Osteoblast (primary cell): ENCODE measurements around the gene PACS1. TPM values are rescaled to one million over a fixed set of nuclear protein-coding genes. Genes with fewer than 3 reads are reported as not detected.

ENCODE experiments used
- DNase-seq: peaks from one replicate; pipeline ENCODE4 v3.0.0; 2011; ENCODE audit warnings: low spot score, mixed read lengths; ENCODE audit not compliant: insufficient read length; ENCODE audit errors: missing footprints
- H2AFZ ChIP-seq: 2 replicates; pipeline ENCODE4 v1.6.0; 2011; ENCODE audit warnings: mild to moderate bottlenecking, low read length
- H3K27ac ChIP-seq: 2 replicates; pipeline ENCODE4 v1.5.1; 2011; ENCODE audit warnings: mild to moderate bottlenecking, low read depth, low read length, moderate library complexity
- H3K27me3 ChIP-seq: 2 replicates; pipeline ENCODE4 v1.6.0; 2012; ENCODE audit warnings: mild to moderate bottlenecking, control low read depth, inconsistent platforms, low read length, moderate library complexity; ENCODE audit not compliant: insufficient read depth
- H3K36me3 ChIP-seq: 2 replicates; pipeline ENCODE4 v1.5.1; 2011; ENCODE audit warnings: mild to moderate bottlenecking, low read length, control low read depth, moderate library complexity; ENCODE audit not compliant: insufficient read depth
- H3K4me1 ChIP-seq: 2 replicates; pipeline ENCODE4 v1.5.1; 2011; ENCODE audit warnings: mild to moderate bottlenecking, low read length, control low read depth, moderate library complexity; ENCODE audit not compliant: insufficient read depth
- H3K4me2 ChIP-seq: 2 replicates; pipeline ENCODE4 v1.6.0; 2011; ENCODE audit warnings: mild to moderate bottlenecking, low read length; ENCODE audit not compliant: insufficient read depth
- H3K4me3 ChIP-seq: fragments of 200-600 bp; sonication (generic); 3 replicates; pipeline ENCODE4 v1.5.1; 2012; ENCODE audit warnings: mild to moderate bottlenecking, low read length, inconsistent platforms; ENCODE audit not compliant: insufficient read depth
- H3K79me2 ChIP-seq: 2 replicates; pipeline ENCODE4 v1.6.0; 2012; ENCODE audit warnings: mild to moderate bottlenecking, low read length, control low read depth, inconsistent platforms; ENCODE audit not compliant: insufficient read depth
- H3K9me3 ChIP-seq: 2 replicates; pipeline ENCODE4 v1.5.1; 2011; ENCODE audit warnings: low read depth, low read length, control low read depth
- H4K20me1 ChIP-seq: 2 replicates; pipeline ENCODE4 v1.6.0; 2012; ENCODE audit warnings: mild to moderate bottlenecking, low read length, control low read depth; ENCODE audit not compliant: insufficient read depth
- CTCF ChIP-seq: IDR thresholded peaks from 2 replicates; pipeline ENCODE4 v1.5.1; 2011; ENCODE audit warnings: mild to moderate bottlenecking, low read depth, low read length, moderate library complexity; ENCODE audit errors: extremely low read depth
- total RNA-seq: library from RNA; depleted of rRNA; stranded (reverse); fragments of >200 nt; gene quantifications from 2 replicates; pipeline ENCODE4 v1.2.3, GENCODE V29; 2012

Gene PACS1
- total RNA-seq, 1 donor: 38.0 TPM

DNA sequence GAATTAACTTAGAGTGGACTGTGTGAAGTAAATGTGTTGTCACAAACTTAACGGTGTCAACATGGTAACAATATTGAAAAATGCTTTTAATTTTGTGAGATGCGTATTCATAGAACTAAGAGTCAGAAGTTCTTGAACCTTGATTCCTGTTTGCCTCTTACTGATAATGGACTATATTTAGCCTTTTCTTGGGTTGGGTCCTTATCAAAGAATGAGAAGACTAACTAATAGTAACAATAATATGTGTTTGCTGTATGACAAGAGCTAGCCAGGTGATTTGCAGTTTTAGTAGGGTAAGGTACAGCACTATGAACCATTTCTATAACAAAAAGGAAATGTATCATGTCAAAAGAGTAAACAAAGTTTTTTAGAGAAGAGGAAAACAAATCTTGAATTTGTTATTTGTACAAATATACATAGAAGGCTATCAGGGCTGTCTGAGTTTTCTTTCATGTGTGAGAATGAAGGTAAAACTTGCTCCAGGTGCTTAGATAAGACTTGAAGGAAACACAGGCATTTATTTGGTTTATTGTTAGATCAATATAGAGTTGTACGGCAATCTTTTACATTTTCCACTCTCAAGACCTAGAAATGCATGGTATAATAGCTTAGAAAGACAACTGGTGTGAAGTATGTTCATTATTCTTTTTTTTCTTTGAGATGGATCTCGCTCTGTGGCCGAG, 74.1 kb downstream of the PACS1 start:
- no peak for TF ChIP-seq CTCF
- Histone ChIP-seq H2AFZ (no peak overlapping the region), H3K27ac (no peak overlapping the region), H3K27me3 (no peaks in the 10 kb centered on the region), H3K9me3 (no peaks in the 10 kb centered on the region), H3K4me3 (no peak overlapping the region), H3K4me2 (no peak overlapping the region), H3K4me1 (peaks cover 16% of the 10 kb centered on the region), H3K79me2 (peaks cover 48% of the 10 kb centered on the region), H3K36me3 (no peaks in the 10 kb centered on the region), H4K20me1 (no peaks in the 10 kb centered on the region)
- DNase-seq: no peak

DNA sequence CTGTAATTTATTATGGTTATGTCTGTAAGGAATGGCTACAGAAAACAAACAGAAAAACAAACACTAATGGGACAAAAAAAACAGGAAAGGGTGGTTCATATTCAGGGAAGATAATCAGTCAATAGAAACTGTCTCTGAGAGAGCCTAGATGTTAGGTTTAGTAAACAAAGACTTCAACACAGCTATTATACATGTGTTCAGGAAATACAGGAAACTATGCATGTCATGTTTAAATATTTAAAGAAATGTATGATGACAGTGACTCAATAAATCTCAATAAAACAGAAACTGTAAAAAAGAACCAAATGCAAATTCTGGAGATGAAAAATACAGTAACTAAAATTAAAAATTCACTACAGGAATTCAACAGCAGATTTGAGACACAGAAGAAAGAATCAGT, 76.0 kb downstream of the PACS1 start:
- peaks cover 34% of the 10 kb centered on the region for H3K79me2 ChIP-seq
- H2AFZ ChIP-seq: no peak overlapping the region
- TF ChIP-seq CTCF: no peak
- no peaks in the 10 kb centered on the region for H3K27me3 ChIP-seq
- H3K36me3 ChIP-seq: no peaks in the 10 kb centered on the region
- no peak for DNase-seq
- no peak overlapping the region for H3K27ac ChIP-seq
- no peaks in the 10 kb centered on the region for H3K9me3 ChIP-seq
- H3K4me3 ChIP-seq: no peak overlapping the region
- H4K20me1 ChIP-seq: no peaks in the 10 kb centered on the region
- peaks cover 16% of the 10 kb centered on the region for H3K4me1 ChIP-seq
- no peak overlapping the region for H3K4me2 ChIP-seq

DNA sequence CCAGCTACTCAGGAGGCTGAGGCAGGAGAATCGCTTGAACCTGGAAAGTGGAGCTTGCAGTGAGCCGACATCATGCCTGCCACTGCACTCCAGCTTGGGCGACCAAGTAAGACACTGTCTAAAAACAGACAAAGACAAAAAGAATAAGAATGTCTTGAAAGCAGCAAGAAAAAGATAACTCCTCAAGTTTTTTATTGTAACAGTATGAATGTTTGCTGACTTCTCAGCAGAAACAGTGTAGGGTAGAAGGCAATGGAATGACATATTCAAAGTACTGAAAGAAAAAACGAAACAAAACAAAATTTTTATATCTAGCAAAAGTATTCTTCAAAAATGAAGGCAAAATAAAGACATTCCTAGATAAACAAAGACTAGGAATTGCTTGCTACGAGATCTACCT, 76.9 kb downstream of the PACS1 start:
- peaks cover 26% of the 10 kb centered on the region for H3K79me2 ChIP-seq
- H4K20me1 ChIP-seq: no peaks in the 10 kb centered on the region

DNA sequence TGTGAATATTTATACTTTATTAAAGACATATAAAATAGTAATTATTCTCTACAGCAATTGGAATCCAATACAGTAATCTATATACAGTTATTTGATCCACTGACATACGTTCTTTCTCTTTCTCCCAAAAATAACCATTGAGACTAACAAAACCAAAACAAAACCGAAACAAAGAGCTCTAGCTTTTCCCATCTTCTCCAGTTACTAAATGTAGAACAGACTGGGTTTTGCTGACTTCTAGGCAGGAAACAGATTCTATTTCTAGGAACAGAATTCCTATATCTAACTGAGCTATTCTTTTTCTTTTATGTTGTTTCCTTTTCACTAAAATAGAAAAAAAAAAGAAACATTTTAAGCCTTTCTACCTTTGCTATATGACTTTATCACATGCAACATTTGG, 80.1 kb downstream of the PACS1 start:
- H3K27me3 ChIP-seq: no peaks in the 10 kb centered on the region
- H3K4me3 ChIP-seq: no peak overlapping the region
- H3K9me3 ChIP-seq: no peaks in the 10 kb centered on the region
- H3K36me3 ChIP-seq: peaks cover 2% of the 10 kb centered on the region
- no peak for TF ChIP-seq CTCF
- H3K4me1 ChIP-seq: no peaks in the 10 kb centered on the region
- no peak overlapping the region for H2AFZ ChIP-seq
- no peaks in the 10 kb centered on the region for H4K20me1 ChIP-seq
- peaks cover 4% of the 10 kb centered on the region for H3K79me2 ChIP-seq
- H3K4me2 ChIP-seq: peak overlapping the region; percentile 59
- peak; percentile 77 for DNase-seq
- H3K27ac ChIP-seq: no peak overlapping the region

More for the DNA sequence above, 76.9 kb downstream of the PACS1 start:
- peaks cover 12% of the 10 kb centered on the region for H3K4me1 ChIP-seq
- no peak for TF ChIP-seq CTCF
- H3K36me3 ChIP-seq: no peaks in the 10 kb centered on the region
- no peak overlapping the region for H3K4me3 ChIP-seq
- no peaks in the 10 kb centered on the region for H3K27me3 ChIP-seq
- DNase-seq: no peak
- no peak overlapping the region for H2AFZ ChIP-seq
- no peaks in the 10 kb centered on the region for H3K9me3 ChIP-seq
- H3K27ac ChIP-seq: no peak overlapping the region
- no peak overlapping the region for H3K4me2 ChIP-seq
